ENCODE results near the gene RPL32. TPM values are rescaled to one million over a fixed set of nuclear protein-coding genes. Genes with fewer than 3 reads are reported as not detected.

The RPL32 gene
- polyA plus RNA-seq, 3 donors: 932 to 1,052 (median 942) TPM

DNA sequence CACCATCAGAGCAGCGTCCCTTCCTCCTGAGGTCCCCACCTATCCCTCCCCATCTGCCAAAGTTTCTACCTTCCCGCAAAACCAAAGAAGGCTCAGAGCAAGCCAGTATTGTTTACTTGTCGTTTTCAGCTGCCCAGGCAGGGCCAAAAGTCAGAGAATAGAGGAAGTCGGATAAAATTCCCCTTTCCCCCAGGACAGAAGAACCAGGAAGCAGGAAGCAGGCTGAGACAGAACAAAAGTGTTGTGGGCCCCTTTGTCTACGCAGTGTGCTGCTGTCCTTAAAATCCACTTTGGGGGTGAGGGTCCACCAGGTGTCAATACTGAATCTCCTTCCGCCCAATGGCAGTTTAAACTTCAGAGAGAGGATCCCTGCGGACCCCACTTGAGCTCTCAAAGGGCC, 18.5 kb upstream of the RPL32 start:
- 90% methylated on average over 3 of the region's 7 CpGs for WGBS (ENCODE audit: insufficient coverage)
- DNase-seq: no peak
- no peaks in the 10 kb centered on the region for H4K20me1 ChIP-seq (ENCODE audit: insufficient read depth, low read length)
- H3K27ac ChIP-seq (ENCODE audit: low read depth in 1 of 2, low read length in 2 of 2): no peak overlapping the region
- H3K36me3 ChIP-seq (replicated peaks in 1 of 2; ENCODE audit: control insufficient read depth in 1 of 2, insufficient read depth in 2 of 2, low read length in 2 of 2): no peaks in the 10 kb centered on the region
- H3K79me2 ChIP-seq (ENCODE audit: insufficient read depth, low read length): no peaks in the 10 kb centered on the region
- peaks cover 0 to 5% of the 10 kb centered on the region in 2 donors for H3K9me3 ChIP-seq (replicated peaks in 1 of 2; ENCODE audit: control insufficient read depth in 1 of 2, insufficient read depth in 1 of 2, low read length in 2 of 2)
- TF ChIP-seq, protein P1, sequence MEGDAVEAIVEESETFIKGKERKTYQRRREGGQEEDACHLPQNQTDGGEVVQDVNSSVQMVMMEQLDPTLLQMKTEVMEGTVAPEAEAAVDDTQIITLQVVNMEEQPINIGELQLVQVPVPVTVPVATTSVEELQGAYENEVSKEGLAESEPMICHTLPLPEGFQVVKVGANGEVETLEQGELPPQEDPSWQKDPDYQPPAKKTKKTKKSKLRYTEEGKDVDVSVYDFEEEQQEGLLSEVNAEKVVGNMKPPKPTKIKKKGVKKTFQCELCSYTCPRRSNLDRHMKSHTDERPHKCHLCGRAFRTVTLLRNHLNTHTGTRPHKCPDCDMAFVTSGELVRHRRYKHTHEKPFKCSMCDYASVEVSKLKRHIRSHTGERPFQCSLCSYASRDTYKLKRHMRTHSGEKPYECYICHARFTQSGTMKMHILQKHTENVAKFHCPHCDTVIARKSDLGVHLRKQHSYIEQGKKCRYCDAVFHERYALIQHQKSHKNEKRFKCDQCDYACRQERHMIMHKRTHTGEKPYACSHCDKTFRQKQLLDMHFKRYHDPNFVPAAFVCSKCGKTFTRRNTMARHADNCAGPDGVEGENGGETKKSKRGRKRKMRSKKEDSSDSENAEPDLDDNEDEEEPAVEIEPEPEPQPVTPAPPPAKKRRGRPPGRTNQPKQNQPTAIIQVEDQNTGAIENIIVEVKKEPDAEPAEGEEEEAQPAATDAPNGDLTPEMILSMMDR (IDR thresholded peaks at IDR 0.05): no peak
- H3K4me1 ChIP-seq (ENCODE audit: control insufficient read depth in 1 of 2, insufficient read depth in 2 of 2, low read length in 2 of 2): no peaks in the 10 kb centered on the region
- no peak overlapping the region for H3K9ac ChIP-seq (ENCODE audit: insufficient read depth, low read length, poor library complexity, severe bottlenecking)
- no peak overlapping the region for H3K4me2 ChIP-seq (replicated peaks; ENCODE audit: extremely low read depth, low read length, poor library complexity, severe bottlenecking)
- no peak overlapping the region for H3K4me3 ChIP-seq (replicated peaks in 1 of 3; ENCODE audit: low read depth in 2 of 3, low read length in 3 of 3)
- H2AFZ ChIP-seq (ENCODE audit: insufficient read depth, low read depth, low read length, poor library complexity, severe bottlenecking): no peak overlapping the region
- no peaks in the 10 kb centered on the region for H3K27me3 ChIP-seq (ENCODE audit: control insufficient read depth in 2 of 2, insufficient read depth in 2 of 2, low read length in 2 of 2)
- no peaks in the 10 kb centered on the region for H3K36me3 Mint-ChIP-seq
- no peaks in the 10 kb centered on the region for H3K4me1 Mint-ChIP-seq
- H3K27ac Mint-ChIP-seq: peak overlapping the region in 1 of 7 donors; percentile 10
- no peak overlapping the region for H3K4me3 Mint-ChIP-seq
- intact Hi-C loops (cut with micrococcal nuclease): no loop called here
- peaks cover 3 to 8% (median 5%) of the 10 kb centered on the region in 7 donors for H3K9me3 Mint-ChIP-seq
- peaks cover 0 to 8% (median 4%) of the 10 kb centered on the region in 3 donors for H3K27me3 Mint-ChIP-seq (ENCODE audit: low read depth in 3 of 3)

DNA sequence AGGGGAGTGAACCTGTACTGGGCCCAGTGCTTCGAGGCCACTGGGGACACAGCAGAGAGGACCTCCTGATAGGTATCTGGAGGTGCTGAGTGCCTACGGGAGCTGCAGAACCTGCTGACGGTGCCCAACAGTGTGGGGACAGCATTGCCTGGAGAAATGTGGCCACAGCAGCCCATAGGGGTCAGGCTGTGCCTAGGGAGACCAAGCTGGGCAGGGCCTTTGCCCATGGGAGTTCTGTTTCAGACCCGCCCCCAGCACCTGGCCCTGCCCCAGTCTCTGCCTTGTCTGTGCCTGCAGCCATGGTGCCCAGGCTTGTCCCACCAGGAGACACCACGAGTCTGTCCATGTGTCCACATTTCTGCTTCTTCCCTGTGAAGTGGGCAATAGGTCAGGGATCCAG, 15.3 kb upstream of the RPL32 start:
- H3K27ac ChIP-seq (ENCODE audit: low read depth in 1 of 2, low read length in 2 of 2): no peak overlapping the region
- H3K79me2 ChIP-seq (ENCODE audit: insufficient read depth, low read length): no peaks in the 10 kb centered on the region
- intact Hi-C loops (cut with micrococcal nuclease): no loop called here
- Mint-ChIP-seq H3K4me3 (no peak overlapping the region), H3K9me3 (no peaks in the 10 kb centered on the region), H3K27me3 (ENCODE audit: low read depth in 3 of 3) (peaks cover 7 to 8% (median 7%) of the 10 kb centered on the region in 3 donors), H3K36me3 (no peaks in the 10 kb centered on the region), H3K27ac (no peak overlapping the region), H3K4me1 (peaks cover 8% of the 10 kb centered on the region)
- H3K4me3 ChIP-seq (replicated peaks in 1 of 3; ENCODE audit: low read depth in 2 of 3, low read length in 3 of 3): no peak overlapping the region
- DNase-seq: no peak
- no peak overlapping the region for H2AFZ ChIP-seq (ENCODE audit: insufficient read depth, low read depth, low read length, poor library complexity, severe bottlenecking)
- H3K36me3 ChIP-seq (replicated peaks in 1 of 2; ENCODE audit: control insufficient read depth in 1 of 2, insufficient read depth in 2 of 2, low read length in 2 of 2): no peaks in the 10 kb centered on the region
- 95% methylated on average over 5 of the region's 5 CpGs for WGBS (ENCODE audit: insufficient coverage)
- no peaks in the 10 kb centered on the region for H3K4me1 ChIP-seq (ENCODE audit: control insufficient read depth in 1 of 2, insufficient read depth in 2 of 2, low read length in 2 of 2)
- TF ChIP-seq, protein P1 (IDR thresholded peaks at IDR 0.05): no peak
- no peaks in the 10 kb centered on the region for H4K20me1 ChIP-seq (ENCODE audit: insufficient read depth, low read length)
- no peaks in the 10 kb centered on the region for H3K9me3 ChIP-seq (replicated peaks in 1 of 2; ENCODE audit: control insufficient read depth in 1 of 2, insufficient read depth in 1 of 2, low read length in 2 of 2)
- H3K9ac ChIP-seq (ENCODE audit: insufficient read depth, low read length, poor library complexity, severe bottlenecking): no peak overlapping the region
- no peaks in the 10 kb centered on the region for H3K27me3 ChIP-seq (ENCODE audit: control insufficient read depth in 2 of 2, insufficient read depth in 2 of 2, low read length in 2 of 2)
- H3K4me2 ChIP-seq (replicated peaks; ENCODE audit: extremely low read depth, low read length, poor library complexity, severe bottlenecking): no peak overlapping the region
